Activated T-helper 1 cell treated with anti-CD3 and anti-CD28 coated beads, Interleukin-12 subunit alpha, Interleukin-12 subunit beta, Interleukin-2, Interleukin-4 antibody, amounts not matched to agents 30 ng/mL and 10 ng/mL and 1 ng/mL, durations not matched to agents 14 hours and 24 hours and 36 hours (primary cell): ENCODE measurements around the gene ERP44. TPM values are rescaled to one million over a fixed set of nuclear protein-coding genes. Genes with fewer than 3 reads are reported as not detected.

ENCODE experiments used
- DNase-seq: peaks from one replicate; pipeline ENCODE4 v3.0.0; 2021; ENCODE audit warnings: low spot score
- H3K27ac Mint-ChIP-seq: one replicate; pipeline ENCODE4 v1.8.0; 2021; ENCODE audit warnings: mild to moderate bottlenecking, mixed read lengths
- H3K27me3 Mint-ChIP-seq: one replicate; pipeline ENCODE4 v1.8.0; 2022; ENCODE audit warnings: mild to moderate bottlenecking, moderate library complexity, mixed read lengths; ENCODE audit not compliant: insufficient read depth
- H3K36me3 Mint-ChIP-seq: one replicate; pipeline ENCODE4 v1.8.0; 2021; ENCODE audit warnings: low read depth, mixed read lengths
- H3K4me1 Mint-ChIP-seq: one replicate; pipeline ENCODE4 v1.8.0; 2021; ENCODE audit warnings: low read depth, mixed read lengths
- H3K4me3 Mint-ChIP-seq: one replicate; pipeline ENCODE4 v1.8.0; 2021; ENCODE audit warnings: mild to moderate bottlenecking, moderate library complexity, mixed read lengths
- H3K9me3 Mint-ChIP-seq: one replicate; pipeline ENCODE4 v1.8.0; 2021; ENCODE audit warnings: mixed read lengths
- intact Hi-C: fragments of 100-400 bp; cut with micrococcal nuclease; formaldehyde crosslinking; loops from one replicate; pipeline ENCODE4 v1.15.1; 2024
- total RNA-seq: library from RNA; stranded (reverse); gene quantifications from 2 replicates; pipeline ENCODE4 v1.2.3, GENCODE V29; 2022

ERP44 gene
- total RNA-seq, 1 donor from 2014 or later: 18.1 TPM

- peaks cover 7% of the 10 kb centered on the region for H3K36me3 Mint-ChIP-seq
- intact Hi-C loops: no loop called here
- no peak for DNase-seq
- H3K9me3 Mint-ChIP-seq: no peaks in the 10 kb centered on the region
- H3K27me3 Mint-ChIP-seq: no peaks in the 10 kb centered on the region
- H3K4me1 Mint-ChIP-seq: no peaks in the 10 kb centered on the region
- no peak overlapping the region for H3K27ac Mint-ChIP-seq
- no peak overlapping the region for H3K4me3 Mint-ChIP-seq
Measured at GRCh38 chr9:100120286-100120685, 21.5 kb upstream of the ERP44 start.

GRCh38 chr9:100117316-100117715, 18.5 kb upstream of the ERP44 start:
- peaks cover 7% of the 10 kb centered on the region for H3K36me3 Mint-ChIP-seq
- H3K27me3 Mint-ChIP-seq: no peaks in the 10 kb centered on the region
- H3K4me1 Mint-ChIP-seq: peaks cover 9% of the 10 kb centered on the region
- H3K27ac Mint-ChIP-seq: no peak overlapping the region
- H3K4me3 Mint-ChIP-seq: no peak overlapping the region
- no peaks in the 10 kb centered on the region for H3K9me3 Mint-ChIP-seq
- intact Hi-C loops: no loop called here
- no peak for DNase-seq

- Mint-ChIP-seq H3K36me3 (peaks cover 8% of the 10 kb centered on the region), H3K4me1 (peaks cover 9% of the 10 kb centered on the region), H3K27me3 (no peaks in the 10 kb centered on the region), H3K27ac (no peak overlapping the region), H3K9me3 (no peaks in the 10 kb centered on the region), H3K4me3 (no peak overlapping the region)
- no peak for DNase-seq
- intact Hi-C loops: no loop called here
Measured at GRCh38 chr9:100112677-100113336, 14.0 kb upstream of the ERP44 start.

- H3K9me3 Mint-ChIP-seq: no peaks in the 10 kb centered on the region
- H3K4me3 Mint-ChIP-seq: no peak overlapping the region
- H3K27ac Mint-ChIP-seq: no peak overlapping the region
- intact Hi-C loops: no loop called here
- peaks cover 9% of the 10 kb centered on the region for H3K4me1 Mint-ChIP-seq
- no peaks in the 10 kb centered on the region for H3K27me3 Mint-ChIP-seq
- H3K36me3 Mint-ChIP-seq: peaks cover 8% of the 10 kb centered on the region
- no peak for DNase-seq
Measured at GRCh38 chr9:100111235-100111634, 12.4 kb upstream of the ERP44 start.

GRCh38 chr9:100108559-100108958, 9.8 kb upstream of the ERP44 start:
- Mint-ChIP-seq H3K4me3 (no peak overlapping the region), H3K27ac (no peak overlapping the region), H3K27me3 (no peaks in the 10 kb centered on the region), H3K36me3 (peaks cover 6% of the 10 kb centered on the region), H3K9me3 (no peaks in the 10 kb centered on the region), H3K4me1 (peaks cover 4% of the 10 kb centered on the region)
- DNase-seq: no peak
- intact Hi-C loops: no loop called here

- H3K36me3 Mint-ChIP-seq: peaks cover 6% of the 10 kb centered on the region
- no peaks in the 10 kb centered on the region for H3K4me1 Mint-ChIP-seq
- DNase-seq: no peak
- H3K27ac Mint-ChIP-seq: no peak overlapping the region
- no peaks in the 10 kb centered on the region for H3K9me3 Mint-ChIP-seq
- intact Hi-C loops: no loop called here
- no peaks in the 10 kb centered on the region for H3K27me3 Mint-ChIP-seq
- H3K4me3 Mint-ChIP-seq: no peak overlapping the region
Measured at GRCh38 chr9:100106616-100107015, 7.8 kb upstream of the ERP44 start.

GRCh38 chr9:100105861-100106260, 7.1 kb upstream of the ERP44 start:
- Mint-ChIP-seq H3K27me3 (no peaks in the 10 kb centered on the region), H3K36me3 (peaks cover 4% of the 10 kb centered on the region), H3K4me3 (no peak overlapping the region), H3K27ac (no peak overlapping the region), H3K4me1 (no peaks in the 10 kb centered on the region), H3K9me3 (no peaks in the 10 kb centered on the region)
- intact Hi-C loops: no loop called here
- no peak for DNase-seq

- Mint-ChIP-seq H3K27me3 (no peaks in the 10 kb centered on the region), H3K9me3 (no peaks in the 10 kb centered on the region), H3K27ac (no peak overlapping the region), H3K4me1 (peaks cover 10% of the 10 kb centered on the region), H3K36me3 (peaks cover 2% of the 10 kb centered on the region), H3K4me3 (no peak overlapping the region)
- no peak for DNase-seq
- intact Hi-C loops: no loop called here
Measured at GRCh38 chr9:100104314-100104713, 5.5 kb upstream of the ERP44 start.

GRCh38 chr9:100101608-100102007, 2.8 kb upstream of the ERP44 start:
- H3K4me3 Mint-ChIP-seq: no peak overlapping the region
- intact Hi-C loops: no loop called here
- H3K27me3 Mint-ChIP-seq: no peaks in the 10 kb centered on the region
- H3K27ac Mint-ChIP-seq: no peak overlapping the region
- no peaks in the 10 kb centered on the region for H3K9me3 Mint-ChIP-seq
- peaks cover 25% of the 10 kb centered on the region for H3K4me1 Mint-ChIP-seq
- H3K36me3 Mint-ChIP-seq: peaks cover 2% of the 10 kb centered on the region
- no peak for DNase-seq

GRCh38 chr9:100100146-100100667, 1.4 kb upstream of the ERP44 start:
- DNase-seq: no peak
- Mint-ChIP-seq H3K36me3 (peaks cover 2% of the 10 kb centered on the region), H3K4me1 (peaks cover 29% of the 10 kb centered on the region), H3K27me3 (no peaks in the 10 kb centered on the region), H3K27ac (peak overlapping the region; percentile 92), H3K9me3 (no peaks in the 10 kb centered on the region), H3K4me3 (peak overlapping the region; percentile 99)
- intact Hi-C loops: no loop called here

- intact Hi-C loops: loop anchor here (1.0 to 10.0 kb wide), 16 partner anchors 16 to 1845 kb away; partner anchors contain the start of genes MRPL50, MSANTD3, RNF20 and SEC61B
- Mint-ChIP-seq H3K4me3 (peak overlapping the region; percentile 99), H3K27ac (peak overlapping the region; percentile 92), H3K9me3 (no peaks in the 10 kb centered on the region), H3K36me3 (no peaks in the 10 kb centered on the region), H3K27me3 (no peaks in the 10 kb centered on the region), H3K4me1 (peaks cover 34% of the 10 kb centered on the region)
- DNase-seq: no peak
Measured at GRCh38 chr9:100099722-100100042, 882 bp upstream of the ERP44 start.

- peak; percentile 12 for DNase-seq
- H3K27me3 Mint-ChIP-seq: no peaks in the 10 kb centered on the region
- peaks cover 42% of the 10 kb centered on the region for H3K4me1 Mint-ChIP-seq
- H3K27ac Mint-ChIP-seq: peak overlapping the region; percentile 95
- peaks cover 5% of the 10 kb centered on the region for H3K36me3 Mint-ChIP-seq
- peak overlapping the region; percentile 99 for H3K4me3 Mint-ChIP-seq
- intact Hi-C loops: loop anchor here (2.0 to 10.0 kb wide), 8 partner anchors 71 to 1843 kb away; partner anchors contain the start of genes MSANTD3, RNF20, TBC1D2 and TGFBR1
- H3K9me3 Mint-ChIP-seq: no peaks in the 10 kb centered on the region
Measured at GRCh38 chr9:100098046-100098886, 534 bp downstream of the ERP44 start.

GRCh38 chr9:100096378-100096916, 2.4 kb downstream of the ERP44 start:
- H3K4me1 Mint-ChIP-seq: peaks cover 44% of the 10 kb centered on the region
- no peak overlapping the region for H3K27ac Mint-ChIP-seq
- H3K4me3 Mint-ChIP-seq: peak overlapping the region; percentile 28
- DNase-seq: no peak
- H3K27me3 Mint-ChIP-seq: no peaks in the 10 kb centered on the region
- H3K36me3 Mint-ChIP-seq: peaks cover 8% of the 10 kb centered on the region
- no peaks in the 10 kb centered on the region for H3K9me3 Mint-ChIP-seq
- intact Hi-C loops: loop anchor here (5.0 to 10.0 kb wide), 5 partner anchors 69 to 1438 kb away; partner anchors contain the start of genes MSANTD3 and RNF20
